ENCODE measurements around the gene CHRNG.

GRCh38 chr2:232588680-232589585, 49.4 kb downstream of the CHRNG start:
- TF ChIP-seq CTCF (IDR thresholded peaks at IDR 0.05) (no peak), POLR2A (IDR thresholded peaks at IDR 0.05) (no peak)
